ENCODE data around the gene CD200R1L.

DNA sequence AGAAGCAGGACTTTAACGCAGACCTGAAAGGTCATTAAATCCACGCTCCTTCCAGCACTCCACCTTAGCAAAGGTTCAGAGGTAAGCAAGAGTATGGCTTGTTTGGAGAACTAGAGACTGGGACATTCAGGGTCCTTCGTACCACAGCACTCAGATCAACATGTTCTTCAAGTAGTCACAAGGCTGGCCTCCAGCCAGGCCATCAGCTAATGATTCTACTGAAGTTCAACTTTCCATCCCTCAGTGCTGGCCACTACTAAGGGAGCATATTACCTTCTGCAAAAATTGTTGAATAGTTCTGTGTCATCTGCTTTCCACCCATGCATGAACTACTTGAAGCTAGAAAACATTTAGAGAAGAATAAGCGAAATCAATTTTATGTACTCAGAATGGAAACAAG lies 17.6 kb downstream of the CD200R1L start:
- TF ChIP-seq, protein P1, sequence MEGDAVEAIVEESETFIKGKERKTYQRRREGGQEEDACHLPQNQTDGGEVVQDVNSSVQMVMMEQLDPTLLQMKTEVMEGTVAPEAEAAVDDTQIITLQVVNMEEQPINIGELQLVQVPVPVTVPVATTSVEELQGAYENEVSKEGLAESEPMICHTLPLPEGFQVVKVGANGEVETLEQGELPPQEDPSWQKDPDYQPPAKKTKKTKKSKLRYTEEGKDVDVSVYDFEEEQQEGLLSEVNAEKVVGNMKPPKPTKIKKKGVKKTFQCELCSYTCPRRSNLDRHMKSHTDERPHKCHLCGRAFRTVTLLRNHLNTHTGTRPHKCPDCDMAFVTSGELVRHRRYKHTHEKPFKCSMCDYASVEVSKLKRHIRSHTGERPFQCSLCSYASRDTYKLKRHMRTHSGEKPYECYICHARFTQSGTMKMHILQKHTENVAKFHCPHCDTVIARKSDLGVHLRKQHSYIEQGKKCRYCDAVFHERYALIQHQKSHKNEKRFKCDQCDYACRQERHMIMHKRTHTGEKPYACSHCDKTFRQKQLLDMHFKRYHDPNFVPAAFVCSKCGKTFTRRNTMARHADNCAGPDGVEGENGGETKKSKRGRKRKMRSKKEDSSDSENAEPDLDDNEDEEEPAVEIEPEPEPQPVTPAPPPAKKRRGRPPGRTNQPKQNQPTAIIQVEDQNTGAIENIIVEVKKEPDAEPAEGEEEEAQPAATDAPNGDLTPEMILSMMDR (conservative IDR thresholded peaks at IDR 0.05; ENCODE audit: low read length): no peak
- TF ChIP-seq EZH2phosphoT487 (IDR thresholded peaks at IDR 0.05; ENCODE audit: borderline replicate concordance, low read depth, low read length): no peak

Data from OCI-LY7 (cell line).